Measurements from ENCODE around the gene ZNF710.
A peak's percentile ranks its signal among the peaks of the same experiment; 100 is the strongest.

Gene ZNF710

GRCh38 chr15:90019611-90020010 is 18.5 kb downstream of the ZNF710 start:
- no peak for DNase-seq (ENCODE audit: low read depth, low spot score)

- no peak for DNase-seq (ENCODE audit: low read depth, low spot score)
Measured at GRCh38 chr15:90020021-90020735, 19.1 kb downstream of the ZNF710 start.

GRCh38 chr15:90020936-90021507 is 19.9 kb downstream of the ZNF710 start:
- DNase-seq (ENCODE audit: low read depth, low spot score) = no peak

GRCh38 chr15:90022345-90022744 is 21.2 kb downstream of the ZNF710 start:
- DNase-seq (ENCODE audit: low read depth, low spot score) = no peak

- no peak for DNase-seq (ENCODE audit: low read depth, low spot score)
Measured at GRCh38 chr15:90022905-90023700, 22.0 kb downstream of the ZNF710 start.

- DNase-seq (ENCODE audit: low read depth, low spot score) = no peak
Measured at GRCh38 chr15:90024406-90024805, 23.3 kb downstream of the ZNF710 start.

- no peak for DNase-seq (ENCODE audit: low read depth, low spot score)
Measured at GRCh38 chr15:90025489-90026033, 24.4 kb downstream of the ZNF710 start.

- DNase-seq (ENCODE audit: low read depth, low spot score) = no peak
Measured at GRCh38 chr15:90028376-90028944, 27.3 kb downstream of the ZNF710 start.

GRCh38 chr15:90029024-90029423 is 27.9 kb downstream of the ZNF710 start:
- DNase-seq (ENCODE audit: low read depth, low spot score) = no peak

GRCh38 chr15:90030376-90030775 is 29.3 kb downstream of the ZNF710 start:
- DNase-seq (ENCODE audit: low read depth, low spot score) = no peak

GRCh38 chr15:90031231-90031791 is 30.2 kb downstream of the ZNF710 start:
- DNase-seq (ENCODE audit: low read depth, low spot score) = no peak

- DNase-seq (ENCODE audit: low read depth, low spot score) = no peak
Measured at GRCh38 chr15:90033006-90033405, 31.9 kb downstream of the ZNF710 start.

GRCh38 chr15:90033448-90033847 is 32.3 kb downstream of the ZNF710 start:
- DNase-seq (ENCODE audit: low read depth, low spot score) = no peak

- peak; percentile 60 for DNase-seq (ENCODE audit: low read depth, low spot score)
Measured at GRCh38 chr15:90035095-90035839, 34.1 kb downstream of the ZNF710 start.

GRCh38 chr15:90035840-90036230 is 34.7 kb downstream of the ZNF710 start:
- no peak for DNase-seq (ENCODE audit: low read depth, low spot score)

- no peak for DNase-seq (ENCODE audit: low read depth, low spot score)
Measured at GRCh38 chr15:90036343-90036742, 35.2 kb downstream of the ZNF710 start.

- DNase-seq (ENCODE audit: low read depth, low spot score) = no peak
Measured at GRCh38 chr15:90036806-90037510, 35.8 kb downstream of the ZNF710 start.

GRCh38 chr15:90037511-90037860 is 36.4 kb downstream of the ZNF710 start:
- DNase-seq (ENCODE audit: low read depth, low spot score) = no peak

GRCh38 chr15:90037961-90038631 is 37.0 kb downstream of the ZNF710 start:
- DNase-seq (ENCODE audit: low read depth, low spot score) = peak; percentile 33

GRCh38 chr15:90038632-90039095 is 37.5 kb downstream of the ZNF710 start:
- DNase-seq (ENCODE audit: low read depth, low spot score) = no peak

Data from astrocyte of the hippocampus (primary cell).